ENCODE data around the gene FAT1.

DNA sequence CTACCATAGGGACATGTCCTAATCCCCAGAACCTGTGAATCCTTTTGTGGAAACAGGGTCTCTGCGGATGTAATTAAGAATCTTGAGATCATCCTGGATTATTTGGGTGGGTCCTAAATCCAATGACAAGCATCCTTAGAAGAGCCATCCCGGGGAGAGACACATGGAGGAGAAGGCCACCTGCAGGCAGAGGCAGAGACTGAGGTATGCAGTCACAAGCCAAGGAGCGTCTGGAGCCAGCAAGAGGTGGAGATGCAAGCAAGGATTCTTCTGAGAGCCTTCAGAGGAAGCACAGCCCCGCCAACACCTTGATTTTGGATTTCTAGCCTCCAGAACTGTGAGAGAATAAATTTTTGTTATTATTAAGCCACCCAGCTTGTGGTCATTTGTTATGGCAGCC lies 13.8 kb upstream of the FAT1 start:
- TF ChIP-seq, protein P1, sequence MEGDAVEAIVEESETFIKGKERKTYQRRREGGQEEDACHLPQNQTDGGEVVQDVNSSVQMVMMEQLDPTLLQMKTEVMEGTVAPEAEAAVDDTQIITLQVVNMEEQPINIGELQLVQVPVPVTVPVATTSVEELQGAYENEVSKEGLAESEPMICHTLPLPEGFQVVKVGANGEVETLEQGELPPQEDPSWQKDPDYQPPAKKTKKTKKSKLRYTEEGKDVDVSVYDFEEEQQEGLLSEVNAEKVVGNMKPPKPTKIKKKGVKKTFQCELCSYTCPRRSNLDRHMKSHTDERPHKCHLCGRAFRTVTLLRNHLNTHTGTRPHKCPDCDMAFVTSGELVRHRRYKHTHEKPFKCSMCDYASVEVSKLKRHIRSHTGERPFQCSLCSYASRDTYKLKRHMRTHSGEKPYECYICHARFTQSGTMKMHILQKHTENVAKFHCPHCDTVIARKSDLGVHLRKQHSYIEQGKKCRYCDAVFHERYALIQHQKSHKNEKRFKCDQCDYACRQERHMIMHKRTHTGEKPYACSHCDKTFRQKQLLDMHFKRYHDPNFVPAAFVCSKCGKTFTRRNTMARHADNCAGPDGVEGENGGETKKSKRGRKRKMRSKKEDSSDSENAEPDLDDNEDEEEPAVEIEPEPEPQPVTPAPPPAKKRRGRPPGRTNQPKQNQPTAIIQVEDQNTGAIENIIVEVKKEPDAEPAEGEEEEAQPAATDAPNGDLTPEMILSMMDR (IDR thresholded peaks at IDR 0.05): no peak
- TF ChIP-seq, protein P2, sequence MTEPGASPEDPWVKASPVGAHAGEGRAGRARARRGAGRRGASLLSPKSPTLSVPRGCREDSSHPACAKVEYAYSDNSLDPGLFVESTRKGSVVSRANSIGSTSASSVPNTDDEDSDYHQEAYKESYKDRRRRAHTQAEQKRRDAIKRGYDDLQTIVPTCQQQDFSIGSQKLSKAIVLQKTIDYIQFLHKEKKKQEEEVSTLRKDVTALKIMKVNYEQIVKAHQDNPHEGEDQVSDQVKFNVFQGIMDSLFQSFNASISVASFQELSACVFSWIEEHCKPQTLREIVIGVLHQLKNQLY (CRISPR knock-in tag; IDR thresholded peaks at IDR 0.05): no peak
- TF ChIP-seq, protein P3, sequence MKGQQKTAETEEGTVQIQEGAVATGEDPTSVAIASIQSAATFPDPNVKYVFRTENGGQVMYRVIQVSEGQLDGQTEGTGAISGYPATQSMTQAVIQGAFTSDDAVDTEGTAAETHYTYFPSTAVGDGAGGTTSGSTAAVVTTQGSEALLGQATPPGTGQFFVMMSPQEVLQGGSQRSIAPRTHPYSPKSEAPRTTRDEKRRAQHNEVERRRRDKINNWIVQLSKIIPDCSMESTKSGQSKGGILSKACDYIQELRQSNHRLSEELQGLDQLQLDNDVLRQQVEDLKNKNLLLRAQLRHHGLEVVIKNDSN (CRISPR knock-in tag; IDR thresholded peaks at IDR 0.05): no peak
- TF ChIP-seq, protein P4, sequence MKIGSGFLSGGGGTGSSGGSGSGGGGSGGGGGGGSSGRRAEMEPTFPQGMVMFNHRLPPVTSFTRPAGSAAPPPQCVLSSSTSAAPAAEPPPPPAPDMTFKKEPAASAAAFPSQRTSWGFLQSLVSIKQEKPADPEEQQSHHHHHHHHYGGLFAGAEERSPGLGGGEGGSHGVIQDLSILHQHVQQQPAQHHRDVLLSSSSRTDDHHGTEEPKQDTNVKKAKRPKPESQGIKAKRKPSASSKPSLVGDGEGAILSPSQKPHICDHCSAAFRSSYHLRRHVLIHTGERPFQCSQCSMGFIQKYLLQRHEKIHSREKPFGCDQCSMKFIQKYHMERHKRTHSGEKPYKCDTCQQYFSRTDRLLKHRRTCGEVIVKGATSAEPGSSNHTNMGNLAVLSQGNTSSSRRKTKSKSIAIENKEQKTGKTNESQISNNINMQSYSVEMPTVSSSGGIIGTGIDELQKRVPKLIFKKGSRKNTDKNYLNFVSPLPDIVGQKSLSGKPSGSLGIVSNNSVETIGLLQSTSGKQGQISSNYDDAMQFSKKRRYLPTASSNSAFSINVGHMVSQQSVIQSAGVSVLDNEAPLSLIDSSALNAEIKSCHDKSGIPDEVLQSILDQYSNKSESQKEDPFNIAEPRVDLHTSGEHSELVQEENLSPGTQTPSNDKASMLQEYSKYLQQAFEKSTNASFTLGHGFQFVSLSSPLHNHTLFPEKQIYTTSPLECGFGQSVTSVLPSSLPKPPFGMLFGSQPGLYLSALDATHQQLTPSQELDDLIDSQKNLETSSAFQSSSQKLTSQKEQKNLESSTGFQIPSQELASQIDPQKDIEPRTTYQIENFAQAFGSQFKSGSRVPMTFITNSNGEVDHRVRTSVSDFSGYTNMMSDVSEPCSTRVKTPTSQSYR (CRISPR knock-in tag; IDR thresholded peaks at IDR 0.05): no peak
- TF ChIP-seq NFYB (CRISPR knock-in tag; conservative IDR thresholded peaks at IDR 0.05; ENCODE audit: low read depth) (no peak), TCF7 (CRISPR knock-in tag; IDR thresholded peaks at IDR 0.05; ENCODE audit: low read depth) (no peak), ZNF416 (CRISPR knock-in tag; IDR thresholded peaks at IDR 0.05) (no peak), MXD4 (CRISPR knock-in tag; IDR thresholded peaks at IDR 0.05; ENCODE audit: borderline replicate concordance) (no peak)
- TF ChIP-seq, protein P5, sequence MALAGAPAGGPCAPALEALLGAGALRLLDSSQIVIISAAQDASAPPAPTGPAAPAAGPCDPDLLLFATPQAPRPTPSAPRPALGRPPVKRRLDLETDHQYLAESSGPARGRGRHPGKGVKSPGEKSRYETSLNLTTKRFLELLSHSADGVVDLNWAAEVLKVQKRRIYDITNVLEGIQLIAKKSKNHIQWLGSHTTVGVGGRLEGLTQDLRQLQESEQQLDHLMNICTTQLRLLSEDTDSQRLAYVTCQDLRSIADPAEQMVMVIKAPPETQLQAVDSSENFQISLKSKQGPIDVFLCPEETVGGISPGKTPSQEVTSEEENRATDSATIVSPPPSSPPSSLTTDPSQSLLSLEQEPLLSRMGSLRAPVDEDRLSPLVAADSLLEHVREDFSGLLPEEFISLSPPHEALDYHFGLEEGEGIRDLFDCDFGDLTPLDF (CRISPR knock-in tag; IDR thresholded peaks at IDR 0.05): no peak
- TF ChIP-seq, protein P6, sequence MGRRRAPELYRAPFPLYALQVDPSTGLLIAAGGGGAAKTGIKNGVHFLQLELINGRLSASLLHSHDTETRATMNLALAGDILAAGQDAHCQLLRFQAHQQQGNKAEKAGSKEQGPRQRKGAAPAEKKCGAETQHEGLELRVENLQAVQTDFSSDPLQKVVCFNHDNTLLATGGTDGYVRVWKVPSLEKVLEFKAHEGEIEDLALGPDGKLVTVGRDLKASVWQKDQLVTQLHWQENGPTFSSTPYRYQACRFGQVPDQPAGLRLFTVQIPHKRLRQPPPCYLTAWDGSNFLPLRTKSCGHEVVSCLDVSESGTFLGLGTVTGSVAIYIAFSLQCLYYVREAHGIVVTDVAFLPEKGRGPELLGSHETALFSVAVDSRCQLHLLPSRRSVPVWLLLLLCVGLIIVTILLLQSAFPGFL (CRISPR knock-in tag; IDR thresholded peaks at IDR 0.05; ENCODE audit: borderline replicate concordance): no peak

Data from WTC11 (cell line).